Measurements from ENCODE around the gene HMCN1.

The HMCN1 gene

DNA sequence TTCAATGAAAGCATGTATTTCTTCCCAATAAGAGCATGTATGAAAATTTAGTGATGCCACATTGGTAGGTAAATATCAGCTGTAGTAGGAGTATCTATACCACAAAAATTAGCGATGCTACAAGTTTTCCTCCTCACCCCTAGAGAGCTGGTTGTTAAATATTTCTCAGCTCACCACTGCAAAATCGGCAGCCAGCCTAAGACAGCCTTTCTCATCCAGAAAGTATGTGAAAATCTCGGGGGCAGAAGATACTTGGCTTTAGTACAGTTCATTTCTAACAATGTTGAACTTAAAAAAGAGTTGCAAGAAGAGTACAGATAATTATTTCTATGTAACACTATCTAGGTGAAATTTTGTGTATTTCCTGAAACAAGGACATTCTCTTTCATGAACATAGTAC, 405.5 kb downstream of the HMCN1 start:
- no peak for DNase-seq (ENCODE audit: low read depth)
- no peak overlapping the region for H3K4me3 ChIP-seq (ENCODE audit: low read depth, low read length)
- TF ChIP-seq, protein P1, sequence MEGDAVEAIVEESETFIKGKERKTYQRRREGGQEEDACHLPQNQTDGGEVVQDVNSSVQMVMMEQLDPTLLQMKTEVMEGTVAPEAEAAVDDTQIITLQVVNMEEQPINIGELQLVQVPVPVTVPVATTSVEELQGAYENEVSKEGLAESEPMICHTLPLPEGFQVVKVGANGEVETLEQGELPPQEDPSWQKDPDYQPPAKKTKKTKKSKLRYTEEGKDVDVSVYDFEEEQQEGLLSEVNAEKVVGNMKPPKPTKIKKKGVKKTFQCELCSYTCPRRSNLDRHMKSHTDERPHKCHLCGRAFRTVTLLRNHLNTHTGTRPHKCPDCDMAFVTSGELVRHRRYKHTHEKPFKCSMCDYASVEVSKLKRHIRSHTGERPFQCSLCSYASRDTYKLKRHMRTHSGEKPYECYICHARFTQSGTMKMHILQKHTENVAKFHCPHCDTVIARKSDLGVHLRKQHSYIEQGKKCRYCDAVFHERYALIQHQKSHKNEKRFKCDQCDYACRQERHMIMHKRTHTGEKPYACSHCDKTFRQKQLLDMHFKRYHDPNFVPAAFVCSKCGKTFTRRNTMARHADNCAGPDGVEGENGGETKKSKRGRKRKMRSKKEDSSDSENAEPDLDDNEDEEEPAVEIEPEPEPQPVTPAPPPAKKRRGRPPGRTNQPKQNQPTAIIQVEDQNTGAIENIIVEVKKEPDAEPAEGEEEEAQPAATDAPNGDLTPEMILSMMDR (IDR thresholded peaks at IDR 0.05; ENCODE audit: control insufficient read depth, extremely low read depth, insufficient read depth): no peak

DNA sequence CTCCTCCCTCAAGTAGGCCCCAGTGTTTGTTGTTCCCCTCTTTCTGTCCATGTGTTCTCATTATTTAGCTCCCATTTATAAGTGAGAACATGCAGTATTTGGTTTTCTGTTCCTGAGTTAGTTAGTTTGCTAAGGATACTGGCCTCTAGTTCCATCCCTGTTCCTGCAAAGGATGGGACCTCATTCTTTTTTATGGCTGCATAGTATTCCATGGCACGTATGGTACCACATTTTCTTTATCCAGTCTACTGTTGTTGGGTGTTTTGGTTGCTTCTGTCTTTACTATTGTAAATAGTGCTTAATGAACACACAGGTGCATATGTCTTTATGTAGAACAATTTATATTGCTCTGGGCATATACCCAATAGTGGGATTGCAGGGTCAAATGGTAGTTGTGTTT, 408.0 kb downstream of the HMCN1 start:
- TF ChIP-seq, protein P1 (IDR thresholded peaks at IDR 0.05; ENCODE audit: control insufficient read depth, extremely low read depth, insufficient read depth): no peak
- no peak for DNase-seq (ENCODE audit: low read depth)
- no peak overlapping the region for H3K4me3 ChIP-seq (ENCODE audit: low read depth, low read length)

DNA sequence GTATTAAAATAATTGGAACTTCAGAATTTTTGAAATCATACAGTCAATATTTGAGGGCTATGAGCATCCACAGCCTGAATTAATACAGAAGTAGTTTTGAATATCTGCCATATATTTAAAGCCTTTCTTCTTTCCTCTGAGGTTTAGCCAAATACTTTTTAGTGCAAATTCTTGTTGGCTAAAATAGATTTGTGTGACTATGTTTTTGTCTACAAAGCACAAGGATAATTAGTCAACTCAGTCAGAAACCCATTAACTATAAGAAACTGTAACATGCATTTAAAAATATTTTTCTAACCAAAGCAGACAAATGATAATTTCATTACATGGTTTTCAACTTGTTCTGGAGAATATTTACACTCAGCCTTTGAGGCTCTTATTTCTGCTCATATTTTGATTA, 408.7 kb downstream of the HMCN1 start:
- no peak for DNase-seq (ENCODE audit: low read depth)
- TF ChIP-seq, protein P1 (IDR thresholded peaks at IDR 0.05; ENCODE audit: control insufficient read depth, extremely low read depth, insufficient read depth): no peak
- no peak overlapping the region for H3K4me3 ChIP-seq (ENCODE audit: low read depth, low read length)

DNA sequence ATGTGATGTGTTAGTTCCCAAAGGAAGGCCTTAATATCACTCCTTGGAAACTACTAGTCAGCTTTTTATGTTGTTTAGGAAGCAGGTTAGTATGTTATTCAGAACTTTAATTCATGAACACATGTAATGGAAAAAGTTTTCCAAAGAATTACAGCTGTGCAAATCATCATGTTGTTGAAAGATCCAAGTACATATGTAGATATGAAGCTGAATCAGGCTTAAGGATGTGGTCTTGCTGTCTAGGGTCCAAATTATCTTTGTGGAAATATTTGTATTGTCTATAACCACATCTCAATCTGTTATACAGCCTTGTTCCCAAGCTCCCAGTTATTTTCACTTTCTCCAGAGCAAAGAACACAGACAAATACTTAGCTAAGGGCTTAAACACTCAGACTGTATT, 409.3 kb downstream of the HMCN1 start:
- no peak for DNase-seq (ENCODE audit: low read depth)

DNA sequence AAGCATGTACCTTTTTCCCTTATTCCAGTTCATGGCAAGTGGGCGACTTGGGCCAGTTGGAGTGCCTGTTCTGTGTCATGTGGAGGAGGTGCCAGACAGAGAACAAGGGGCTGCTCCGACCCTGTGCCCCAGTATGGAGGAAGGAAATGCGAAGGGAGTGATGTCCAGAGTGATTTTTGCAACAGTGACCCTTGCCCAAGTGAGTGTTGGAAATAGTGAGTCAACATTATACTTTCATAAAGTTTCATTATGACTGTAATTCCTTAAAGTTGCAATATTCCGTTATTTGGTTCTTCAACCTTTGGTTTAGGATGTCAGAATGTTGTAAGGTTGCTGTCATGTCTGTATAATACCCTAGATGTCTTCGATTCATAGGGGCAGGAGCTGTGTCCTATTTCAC, 410.3 kb downstream of the HMCN1 start:
- DNase-seq (ENCODE audit: low read depth): no peak
- TF ChIP-seq, protein P1 (IDR thresholded peaks at IDR 0.05; ENCODE audit: control insufficient read depth, extremely low read depth, insufficient read depth): no peak
- no peak overlapping the region for H3K4me3 ChIP-seq (ENCODE audit: low read depth, low read length)

More for the DNA sequence above, 409.3 kb downstream of the HMCN1 start:
- H3K4me3 ChIP-seq (ENCODE audit: low read depth, low read length): no peak overlapping the region
- TF ChIP-seq, protein P1 (IDR thresholded peaks at IDR 0.05; ENCODE audit: control insufficient read depth, extremely low read depth, insufficient read depth): no peak

DNA sequence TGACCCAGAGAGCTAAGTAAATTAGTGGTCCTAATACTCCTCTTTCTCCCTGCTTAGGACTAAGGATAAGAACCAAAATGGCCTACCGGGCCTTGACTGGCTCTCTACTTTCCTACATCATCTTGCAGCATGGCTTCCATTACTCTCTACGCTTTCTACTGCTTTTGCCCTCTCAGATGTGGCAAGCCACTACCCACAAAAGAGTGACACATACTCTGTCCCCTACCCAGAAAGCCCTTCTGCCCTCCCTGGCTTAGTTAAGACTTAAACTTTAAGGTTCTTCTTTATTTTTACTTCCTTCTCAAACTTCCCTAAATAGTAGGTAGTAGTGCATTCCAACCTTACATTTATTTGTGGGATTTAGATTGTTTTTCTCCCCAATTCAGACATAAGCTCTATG, 412.8 kb downstream of the HMCN1 start:
- TF ChIP-seq, protein P1 (IDR thresholded peaks at IDR 0.05; ENCODE audit: control insufficient read depth, extremely low read depth, insufficient read depth): no peak
- no peak overlapping the region for H3K4me3 ChIP-seq (ENCODE audit: low read depth, low read length)
- DNase-seq (ENCODE audit: low read depth): no peak

DNA sequence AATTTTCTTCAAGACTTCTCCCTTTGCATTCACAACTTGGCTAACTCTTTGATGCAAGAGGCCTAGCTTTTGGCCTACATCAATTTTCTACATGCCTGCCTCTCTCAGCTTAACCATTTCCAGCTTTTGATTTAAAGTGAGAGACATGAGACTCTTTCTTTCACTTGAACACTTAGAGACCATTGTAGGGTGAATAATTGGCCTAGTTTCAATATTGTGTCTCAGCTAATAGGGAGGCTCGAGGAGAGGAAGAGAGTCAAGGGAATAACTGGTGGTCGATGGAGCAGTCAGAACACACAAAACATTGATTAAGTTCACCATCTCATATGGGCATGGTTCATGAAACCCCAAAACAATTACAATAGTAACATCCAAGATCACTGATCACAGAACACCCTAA, 415.4 kb downstream of the HMCN1 start:
- TF ChIP-seq, protein P1 (IDR thresholded peaks at IDR 0.05; ENCODE audit: control insufficient read depth, extremely low read depth, insufficient read depth): no peak
- H3K4me3 ChIP-seq (ENCODE audit: low read depth, low read length): no peak overlapping the region
- DNase-seq (ENCODE audit: low read depth): no peak

Data from LNCaP clone FGC (cell line).